Sigmoid colon (tissue), 4 donors: ENCODE data around the gene HCFC2.
A peak's percentile ranks its signal among the peaks of the same experiment; 100 is the strongest.

Experiments used
- EP300 ChIP-seq, 4 donors: sonication (generic); formaldehyde crosslinking; IDR thresholded peaks; one replicate each; pipeline ENCODE4 v1.6.1; 2017; ENCODE audit warnings: antibody characterized with exemption in 4 of 4
- POLR2A ChIP-seq, 2 donors: fragments of 450-650 bp; IDR thresholded peaks; one replicate each; pipeline ENCODE4 v1.6.1; 2016; ENCODE audit warnings: antibody characterized with exemption in 2 of 2, mild to moderate bottlenecking in 2 of 2, moderate library complexity in 2 of 2
- POLR2AphosphoS5 ChIP-seq, 4 donors: sonication (generic); formaldehyde crosslinking; IDR thresholded peaks; one replicate each; pipeline ENCODE4 v1.6.1; 2017; ENCODE audit warnings: antibody characterized with exemption in 4 of 4
- TF ChIP-seq, protein P1 (sequence below), 4 experiments: fragments of 450-650 bp in 3 of 4; fragments of 200-600 bp in 1 of 4; IDR thresholded peaks; one replicate each; pipeline ENCODE4 v1.5.1; 2016 to 2019; ENCODE audit warnings: antibody characterized with exemption in 4 of 4, mild to moderate bottlenecking in 3 of 4, moderate library complexity in 2 of 4

- TF ChIP-seq, protein P1, sequence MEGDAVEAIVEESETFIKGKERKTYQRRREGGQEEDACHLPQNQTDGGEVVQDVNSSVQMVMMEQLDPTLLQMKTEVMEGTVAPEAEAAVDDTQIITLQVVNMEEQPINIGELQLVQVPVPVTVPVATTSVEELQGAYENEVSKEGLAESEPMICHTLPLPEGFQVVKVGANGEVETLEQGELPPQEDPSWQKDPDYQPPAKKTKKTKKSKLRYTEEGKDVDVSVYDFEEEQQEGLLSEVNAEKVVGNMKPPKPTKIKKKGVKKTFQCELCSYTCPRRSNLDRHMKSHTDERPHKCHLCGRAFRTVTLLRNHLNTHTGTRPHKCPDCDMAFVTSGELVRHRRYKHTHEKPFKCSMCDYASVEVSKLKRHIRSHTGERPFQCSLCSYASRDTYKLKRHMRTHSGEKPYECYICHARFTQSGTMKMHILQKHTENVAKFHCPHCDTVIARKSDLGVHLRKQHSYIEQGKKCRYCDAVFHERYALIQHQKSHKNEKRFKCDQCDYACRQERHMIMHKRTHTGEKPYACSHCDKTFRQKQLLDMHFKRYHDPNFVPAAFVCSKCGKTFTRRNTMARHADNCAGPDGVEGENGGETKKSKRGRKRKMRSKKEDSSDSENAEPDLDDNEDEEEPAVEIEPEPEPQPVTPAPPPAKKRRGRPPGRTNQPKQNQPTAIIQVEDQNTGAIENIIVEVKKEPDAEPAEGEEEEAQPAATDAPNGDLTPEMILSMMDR (IDR thresholded peaks at IDR 0.05) = no peak
- TF ChIP-seq EP300 (IDR thresholded peaks at IDR 0.05) = no peak
- peak in 1 of 4 donors; percentile 27 for TF ChIP-seq POLR2AphosphoS5 (IDR thresholded peaks at IDR 0.05)
- TF ChIP-seq POLR2A (IDR thresholded peaks at IDR 0.05) = no peak
Observed at GRCh38 chr12:104049903-104050356, 14.4 kb upstream of the HCFC2 start, which contains the start of gene GLT8D2.
